ENCODE measurements around the gene TRANK1. TPM values are rescaled to one million over a fixed set of nuclear protein-coding genes. Genes with fewer than 3 reads are reported as not detected.

TRANK1 gene
- total RNA-seq, 1 donor from 2014 or later: 2.1 TPM

GRCh38 chr3:36792342-36792741 is 152.5 kb downstream of the TRANK1 start:
- no peak overlapping the region for H3K27ac Mint-ChIP-seq
- H3K4me1 Mint-ChIP-seq: no peaks in the 10 kb centered on the region
- peaks cover 19% of the 10 kb centered on the region for H3K27me3 Mint-ChIP-seq
- peak; percentile 69 for DNase-seq
- H3K4me3 Mint-ChIP-seq: no peak overlapping the region
- no peaks in the 10 kb centered on the region for H3K9me3 Mint-ChIP-seq
- no peaks in the 10 kb centered on the region for H3K36me3 Mint-ChIP-seq (ENCODE audit: low read depth)
- intact Hi-C loops (cut with micrococcal nuclease): loop anchor here (2.0 kb wide), 1 partner anchor 166 kb away; no protein-coding TSS in a partner anchor

DNA sequence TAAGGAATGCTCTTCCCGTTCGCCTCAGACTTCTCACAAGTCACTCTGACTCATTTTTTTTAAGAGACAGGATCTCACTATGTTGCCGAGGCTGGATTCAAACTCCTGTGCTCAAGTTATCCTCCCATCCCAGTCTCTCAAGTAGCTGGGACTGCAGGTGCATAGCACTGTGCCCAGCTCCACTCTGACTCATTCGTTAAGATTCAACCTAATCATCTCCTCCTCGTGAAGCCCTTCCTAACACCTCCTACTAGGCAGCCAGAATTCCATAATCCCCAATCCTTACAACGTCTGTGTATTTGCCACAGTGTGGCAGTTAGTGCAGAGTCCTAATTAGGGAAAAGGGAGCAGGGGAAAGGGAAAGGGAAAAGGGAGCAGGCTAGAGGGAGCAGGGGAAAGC is 154.1 kb downstream of the TRANK1 start:
- Mint-ChIP-seq H3K36me3 (ENCODE audit: low read depth) (no peaks in the 10 kb centered on the region), H3K4me3 (no peak overlapping the region)
- intact Hi-C loops (cut with micrococcal nuclease): no loop called here

GRCh38 chr3:36786921-36787890 is 157.6 kb downstream of the TRANK1 start:
- Mint-ChIP-seq H3K4me1 (no peaks in the 10 kb centered on the region), H3K4me3 (no peak overlapping the region), H3K36me3 (ENCODE audit: low read depth) (no peaks in the 10 kb centered on the region), H3K27me3 (peaks cover 35% of the 10 kb centered on the region), H3K27ac (no peak overlapping the region), H3K9me3 (no peaks in the 10 kb centered on the region)
- peak; percentile 37 for DNase-seq
- intact Hi-C loops (cut with micrococcal nuclease): no loop called here

More for the DNA sequence above, 154.1 kb downstream of the TRANK1 start:
- Mint-ChIP-seq H3K27ac (no peak overlapping the region), H3K9me3 (no peaks in the 10 kb centered on the region), H3K4me1 (no peaks in the 10 kb centered on the region), H3K27me3 (peaks cover 22% of the 10 kb centered on the region)
- DNase-seq: no peak

- H3K4me3 Mint-ChIP-seq: no peak overlapping the region
- DNase-seq: no peak
- H3K27ac Mint-ChIP-seq: no peak overlapping the region
- H3K27me3 Mint-ChIP-seq: peaks cover 28% of the 10 kb centered on the region
- intact Hi-C loops (cut with micrococcal nuclease): no loop called here
- no peaks in the 10 kb centered on the region for H3K9me3 Mint-ChIP-seq
- no peaks in the 10 kb centered on the region for H3K36me3 Mint-ChIP-seq (ENCODE audit: low read depth)
- no peaks in the 10 kb centered on the region for H3K4me1 Mint-ChIP-seq
Measured at GRCh38 chr3:36784138-36784635, 160.7 kb downstream of the TRANK1 start.

GRCh38 chr3:36777424-36778218 is 167.2 kb downstream of the TRANK1 start:
- intact Hi-C loops (cut with micrococcal nuclease): no loop called here
- peaks cover 34% of the 10 kb centered on the region for H3K27me3 Mint-ChIP-seq
- no peak overlapping the region for H3K4me3 Mint-ChIP-seq
- DNase-seq: peak; percentile 46
- no peaks in the 10 kb centered on the region for H3K36me3 Mint-ChIP-seq (ENCODE audit: low read depth)
- H3K9me3 Mint-ChIP-seq: no peaks in the 10 kb centered on the region
- H3K27ac Mint-ChIP-seq: no peak overlapping the region
- no peaks in the 10 kb centered on the region for H3K4me1 Mint-ChIP-seq

Other genes with a start within 250 kb of the TRANK1 start
- gene DCLK3, start 180.5 kb downstream of the TRANK1 start, total RNA-seq: not detected in 2 replicates
- 15.8 TPM in 2 replicates for gene EPM2AIP1, start 48.1 kb upstream of the TRANK1 start, total RNA-seq
- gene MLH1, start 48.5 kb upstream of the TRANK1 start, total RNA-seq: 69.5 and 71.0 TPM in 2 replicates
- 22.5 and 23.3 TPM in 2 replicates for gene LRRFIP2, start 229.5 kb upstream of the TRANK1 start, total RNA-seq